K562 (cell line): ENCODE results near the gene MYO10.

Source experiments
- ARID1B ChIP-seq: fragments of 450-650 bp; IDR thresholded peaks from 2 replicates; pipeline ENCODE4 v1.6.1; 2016; ENCODE audit warnings: antibody characterized with exemption, mild to moderate bottlenecking, inconsistent platforms
- CHD2 ChIP-seq: IDR thresholded peaks from 2 replicates; pipeline ENCODE4 v1.6.1; 2011; ENCODE audit warnings: low read depth, low read length
- CTCF ChIP-seq, 3 experiments: IDR thresholded peaks in 2 of 3; conservative IDR thresholded peaks in 1 of 3; 2 replicates each; pipeline ENCODE4 v1.5.1; 2011 to 2012; ENCODE audit warnings: low read length in 3 of 3, mild to moderate bottlenecking in 3 of 3, control low read depth in 2 of 3, improper control_type of control experiment in 1 of 3, inconsistent platforms in 1 of 3, low read depth in 1 of 3, mixed read lengths in 1 of 3, moderate library complexity in 1 of 3; ENCODE audit not compliant: insufficient read depth in 2 of 3
- EZH2 ChIP-seq: IDR thresholded peaks from 2 replicates; pipeline ENCODE4 v1.6.1; 2012; ENCODE audit warnings: low read depth, mild to moderate bottlenecking, inconsistent platforms, low read length, borderline replicate concordance
- POLR2AphosphoS5 ChIP-seq: IDR thresholded peaks from 2 replicates; pipeline ENCODE4 v1.6.1; 2011; ENCODE audit warnings: mild to moderate bottlenecking, low read depth, low read length, moderate library complexity; ENCODE audit not compliant: control insufficient read depth, insufficient read depth
- THRA ChIP-seq: fragments of 450-650 bp; IDR thresholded peaks from 2 replicates; pipeline ENCODE4 v1.6.1; 2017; ENCODE audit warnings: mild to moderate bottlenecking, moderate library complexity

- no peak for TF ChIP-seq EZH2
- TF ChIP-seq THRA: no peak
- no peak for TF ChIP-seq CHD2
- no peak for TF ChIP-seq CTCF (IDR thresholded peaks at IDR 0.05 in 2 of 3, conservative IDR thresholded peaks at IDR 0.05 in 1 of 3; ENCODE audit: insufficient read depth in 2 of 3, low read depth in 1 of 3, low read length in 3 of 3)
- TF ChIP-seq ARID1B: no peak
- TF ChIP-seq POLR2AphosphoS5: no peak
Measured at GRCh38 chr5:16918891-16919671, 17.0 kb downstream of the MYO10 start.
